Lower lobe of right lung (tissue), 2 donors: ENCODE measurements around the gene NDRG4. TPM values are rescaled to one million over a fixed set of nuclear protein-coding genes. Genes with fewer than 3 reads are reported as not detected.

Experiments
- ATAC-seq, 2 donors: fragments of 200-7000 bp; cut with Tn5 transposase; one replicate each; pipeline ENCODE4 v1.9.1; 2020 to 2022; ENCODE audit warnings: mild to moderate bottlenecking in 2 of 2, moderate library complexity in 2 of 2
- DNase-seq: peaks from one replicate; pipeline ENCODE4 v3.0.0-alpha.2; 2020
- H3K27ac ChIP-seq: fragments of 200-600 bp; one replicate; pipeline ENCODE4 v1.8.0; 2022
- H3K27me3 ChIP-seq: fragments of 200-600 bp; one replicate; pipeline ENCODE4 v1.8.0; 2022; ENCODE audit warnings: low read depth
- H3K36me3 ChIP-seq: fragments of 200-600 bp; one replicate; pipeline ENCODE4 v1.8.0; 2022; ENCODE audit warnings: mild to moderate bottlenecking
- H3K4me1 ChIP-seq: fragments of 200-600 bp; one replicate; pipeline ENCODE4 v1.8.0; 2022
- H3K4me3 ChIP-seq: fragments of 200-600 bp; one replicate; pipeline ENCODE4 v1.8.0; 2022; ENCODE audit warnings: mild to moderate bottlenecking
- H3K9me3 ChIP-seq: fragments of 200-600 bp; one replicate; pipeline ENCODE4 v1.8.0; 2022
- CTCF ChIP-seq: fragments of 200-600 bp; IDR thresholded peaks from one replicate; pipeline ENCODE4 v1.8.0; 2022; ENCODE audit warnings: antibody characterized with exemption, mild to moderate bottlenecking
- intact Hi-C: fragments of 100-400 bp; cut with DNase I; formaldehyde crosslinking; loops from one replicate; pipeline ENCODE4 v1.11.0; 2022
- total RNA-seq: library from RNA; stranded (reverse); fragmentation: NEBNext Ultra II Directional; extraction: Animal tissue kit (Norgen Biotek cat#: 25700); gene quantifications from one replicate; pipeline ENCODE4 v1.2.1, GENCODE V29; 2021
- donor health status: DM: no; HTN: yes; CAD: no; lungs with severe emphysema.

NDRG4 gene
- total RNA-seq, 1 donor from 2014 or later = 47.9 TPM

- H3K9me3 ChIP-seq = no peaks in the 10 kb centered on the region
- DNase-seq (peak; percentile 86), ATAC-seq (no peak)
- no peak overlapping the region for H3K4me3 ChIP-seq
- H3K27me3 ChIP-seq = no peaks in the 10 kb centered on the region
- intact Hi-C loops = no loop called here
- H3K4me1 ChIP-seq = peaks cover 19% of the 10 kb centered on the region
- H3K27ac ChIP-seq = no peak overlapping the region
- peaks cover 7% of the 10 kb centered on the region for H3K36me3 ChIP-seq
- peak; percentile 72 for TF ChIP-seq CTCF
Observed at GRCh38 chr16:58511933-58512815, 12.2 kb downstream of the NDRG4 start.

DNA sequence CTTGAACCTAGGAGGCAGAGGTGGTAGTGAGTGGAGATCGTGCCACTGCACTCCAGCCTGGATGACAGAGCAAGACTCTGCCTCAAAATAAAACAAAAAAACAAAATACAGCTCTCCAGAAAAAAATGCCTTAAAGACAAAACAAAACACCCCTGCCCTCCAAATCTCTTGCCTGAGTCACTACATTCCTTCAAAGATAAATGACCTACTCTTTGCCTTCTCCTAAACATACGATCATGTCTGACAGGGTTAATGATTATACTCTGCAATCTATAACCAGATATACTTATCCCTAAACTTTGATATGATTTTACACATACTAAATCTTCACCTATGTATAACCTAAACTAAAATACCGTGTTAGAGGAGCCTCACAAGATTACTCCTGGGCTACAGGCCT lies 13.9 kb downstream of the NDRG4 start:
- intact Hi-C loops = no loop called here
- DNase-seq = no peak
- H3K9me3 ChIP-seq = no peaks in the 10 kb centered on the region
- H3K27ac ChIP-seq = no peak overlapping the region
- no peak overlapping the region for H3K4me3 ChIP-seq
- H3K27me3 ChIP-seq = no peaks in the 10 kb centered on the region
- TF ChIP-seq CTCF = no peak
- peaks cover 19% of the 10 kb centered on the region for H3K4me1 ChIP-seq
- H3K36me3 ChIP-seq = peaks cover 24% of the 10 kb centered on the region
- no peak for ATAC-seq

DNA sequence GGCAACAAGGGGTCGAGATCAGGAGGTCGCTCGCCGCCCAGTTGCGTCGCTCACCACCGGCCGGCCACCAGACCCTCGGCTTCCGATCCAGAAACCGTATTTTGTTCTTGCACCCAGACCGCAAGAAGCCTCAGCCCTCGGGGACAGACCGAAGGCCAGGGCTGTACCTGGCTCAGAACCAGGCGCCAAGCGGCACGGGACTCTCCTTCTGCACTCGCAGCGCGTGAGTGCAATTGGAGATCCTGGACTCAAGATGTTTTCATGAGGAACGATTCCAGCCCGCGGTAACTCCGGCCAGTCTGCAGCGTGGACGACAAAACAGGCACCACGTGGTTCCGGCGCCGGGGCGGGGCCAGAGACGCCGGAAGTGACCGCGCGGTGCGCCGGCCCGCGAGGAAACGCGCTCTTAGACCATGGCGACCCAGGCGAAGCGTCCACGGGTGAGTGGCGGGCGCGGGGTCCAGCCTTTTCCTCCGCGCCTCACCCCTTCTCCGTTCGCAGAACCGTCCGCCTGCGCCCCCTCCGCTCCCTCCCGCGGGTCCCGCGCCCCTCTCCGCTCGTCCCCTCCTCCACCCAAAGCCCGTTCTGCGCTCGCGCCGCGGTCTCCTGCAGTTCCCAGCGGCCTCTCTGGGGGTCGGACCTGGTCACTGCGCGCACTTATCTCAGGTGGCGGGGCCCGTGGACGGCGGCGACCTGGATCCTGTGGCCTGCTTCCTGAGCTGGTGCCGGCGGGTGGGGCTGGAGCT lies 15.4 kb downstream of the NDRG4 start, which contains the start of gene SETD6:
Gene SETD6, plus strand, starts transcription at position 393 of the 746 bp plus-strand sequence. Its CDS starts 21 bp downstream, at position 414.
- intact Hi-C loops = no loop called here
- Histone ChIP-seq H3K4me3 (peak within 1 kb of the TSS; percentile 80), H3K36me3 (peaks cover 39% of the 10 kb centered on the region), H3K27me3 (no peaks in the 10 kb centered on the region), H3K27ac (peak within 1 kb of the TSS; percentile 84), H3K4me1 (peaks cover 19% of the 10 kb centered on the region), H3K9me3 (no peaks in the 10 kb centered on the region)
- DNase-seq = peak; percentile 92
- ATAC-seq = peak; percentile 95 to 98
- peak; percentile 22 for TF ChIP-seq CTCF

DNA sequence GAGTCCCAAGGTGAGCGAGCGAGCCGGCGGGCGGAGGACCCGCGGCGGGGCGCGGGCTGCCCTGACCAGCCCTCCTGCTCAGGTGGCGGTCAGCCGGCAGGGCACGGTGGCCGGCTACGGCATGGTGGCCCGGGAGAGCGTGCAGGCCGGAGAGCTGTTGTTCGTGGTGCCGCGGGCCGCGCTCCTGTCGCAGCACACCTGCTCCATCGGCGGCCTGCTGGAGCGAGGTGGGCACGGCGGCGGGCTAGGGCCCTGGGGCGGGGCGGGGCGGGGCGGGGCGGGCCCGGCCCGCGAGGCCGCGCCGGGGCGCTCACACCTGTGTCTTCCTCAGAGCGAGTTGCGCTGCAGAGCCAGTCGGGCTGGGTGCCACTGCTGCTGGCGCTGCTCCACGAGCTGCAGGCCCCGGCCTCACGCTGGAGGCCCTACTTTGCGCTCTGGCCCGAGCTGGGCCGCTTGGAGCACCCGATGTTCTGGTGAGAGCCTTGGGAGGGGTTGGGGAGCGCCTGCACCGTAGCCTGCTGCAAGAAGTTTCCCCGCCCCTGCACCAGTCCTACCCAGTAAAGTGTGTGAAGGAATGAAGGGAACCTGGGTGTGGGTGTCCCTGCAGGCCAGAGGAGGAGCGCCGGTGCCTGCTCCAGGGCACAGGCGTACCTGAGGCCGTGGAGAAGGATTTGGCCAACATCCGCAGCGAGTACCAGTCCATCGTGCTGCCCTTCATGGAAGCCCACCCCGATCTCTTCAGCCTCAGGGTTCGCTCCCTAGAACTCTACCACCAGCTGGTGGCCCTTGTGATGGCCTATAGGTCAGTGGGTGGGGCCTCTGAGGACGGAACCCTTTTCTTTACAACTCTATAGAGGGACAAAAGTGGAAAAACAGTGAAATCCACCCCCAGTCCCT lies 16.2 kb downstream of the NDRG4 start:
- Histone ChIP-seq H3K27me3 (no peaks in the 10 kb centered on the region), H3K4me3 (peak overlapping the region; percentile 80), H3K36me3 (peaks cover 47% of the 10 kb centered on the region), H3K27ac (peak overlapping the region; percentile 84), H3K4me1 (peaks cover 19% of the 10 kb centered on the region), H3K9me3 (no peaks in the 10 kb centered on the region)
- peak; percentile 70 to 76 for ATAC-seq
- DNase-seq = peak; percentile 61
- no peak for TF ChIP-seq CTCF
- intact Hi-C loops = no loop called here

- H3K9me3 ChIP-seq = no peaks in the 10 kb centered on the region
- DNase-seq (no peak), ATAC-seq (no peak)
- no peak overlapping the region for H3K27ac ChIP-seq
- H3K36me3 ChIP-seq = peaks cover 53% of the 10 kb centered on the region
- no peaks in the 10 kb centered on the region for H3K27me3 ChIP-seq
- H3K4me3 ChIP-seq = no peak overlapping the region
- TF ChIP-seq CTCF = no peak
- peaks cover 19% of the 10 kb centered on the region for H3K4me1 ChIP-seq
- intact Hi-C loops = no loop called here
Observed at GRCh38 chr16:58516768-58517107, 16.8 kb downstream of the NDRG4 start.
